Endothelial cell (in vitro differentiated cells): ENCODE results near the gene PTPRN2. TPM values are rescaled to one million over a fixed set of nuclear protein-coding genes. Genes with fewer than 3 reads are reported as not detected.

Experiments
- DNase-seq: peaks from one replicate; pipeline ENCODE4 v3.0.0; 2021; ENCODE audit warnings: low spot score
- H3K27ac Mint-ChIP-seq: one replicate; pipeline ENCODE4 v1.8.0; 2021; ENCODE audit warnings: mixed read lengths, inconsistent platforms; ENCODE audit not compliant: unreplicated experiment
- H3K27me3 Mint-ChIP-seq: one replicate; pipeline ENCODE4 v1.8.0; 2021; ENCODE audit warnings: mild to moderate bottlenecking, moderate library complexity, mixed read lengths, inconsistent platforms; ENCODE audit not compliant: unreplicated experiment
- H3K36me3 Mint-ChIP-seq: one replicate; pipeline ENCODE4 v1.8.0; 2021; ENCODE audit warnings: mild to moderate bottlenecking, low read depth, mixed read lengths, inconsistent platforms; ENCODE audit not compliant: unreplicated experiment
- H3K4me1 Mint-ChIP-seq: one replicate; pipeline ENCODE4 v1.8.0; 2021; ENCODE audit warnings: mild to moderate bottlenecking, mixed read lengths, inconsistent platforms; ENCODE audit not compliant: unreplicated experiment
- H3K4me3 Mint-ChIP-seq: one replicate; pipeline ENCODE4 v1.8.0; 2021; ENCODE audit warnings: mild to moderate bottlenecking, mixed read lengths, inconsistent platforms; ENCODE audit not compliant: unreplicated experiment
- H3K9me3 Mint-ChIP-seq: one replicate; pipeline ENCODE4 v1.8.0; 2021; ENCODE audit warnings: mixed read lengths, inconsistent platforms; ENCODE audit not compliant: unreplicated experiment
- total RNA-seq: library from RNA; stranded (reverse); fragmentation: NEBNext Ultra II Directional; extraction: Animal tissue kit (Norgen Biotek cat#: 25700); gene quantifications from one replicate; pipeline ENCODE4 v1.2.1, GENCODE V29; 2021; ENCODE audit not compliant: unreplicated experiment
- TF ChIP-seq, protein P1 (sequence below): fragments of 200-600 bp; sonication (generic); IDR thresholded peaks from one replicate; pipeline ENCODE4 v1.5.0; 2021; ENCODE audit warnings: antibody characterized with exemption; ENCODE audit not compliant: unreplicated experiment

Gene PTPRN2
- total RNA-seq, 1 donor from 2014 or later, result 0.18 TPM

DNA sequence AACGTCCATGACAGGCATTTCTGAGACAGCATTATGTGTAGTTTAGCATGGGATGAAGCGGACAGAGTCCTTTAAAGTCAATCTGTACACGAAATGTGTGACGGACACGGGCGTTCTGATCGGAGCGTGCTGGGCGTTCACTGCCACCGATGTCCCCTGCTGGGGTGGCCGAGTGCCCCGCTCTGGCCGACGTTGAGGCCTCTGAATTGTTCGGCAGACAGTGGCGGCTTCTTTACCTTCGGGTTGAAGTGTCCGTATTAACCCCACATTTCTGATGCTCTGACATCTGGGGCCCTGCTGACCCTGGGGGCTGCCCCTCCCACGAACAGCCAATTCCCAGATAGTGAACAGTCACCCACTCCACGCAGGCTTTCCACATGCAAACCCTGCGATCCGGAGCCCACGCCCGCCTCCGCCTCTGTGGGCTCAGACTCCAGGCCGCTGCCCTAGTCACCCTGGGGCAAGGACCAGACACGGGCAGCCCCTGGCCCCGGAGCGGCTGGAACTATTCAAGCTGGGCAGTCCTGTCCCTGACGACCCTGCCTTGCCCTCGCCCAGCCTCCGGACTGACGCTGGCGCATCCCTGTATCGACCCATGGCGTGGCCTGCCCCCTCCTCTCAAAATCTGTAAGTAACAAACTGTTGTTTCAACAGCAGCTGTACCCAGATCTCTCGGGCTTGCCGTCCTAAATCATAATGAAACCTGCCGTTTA lies 445.7 kb downstream of the PTPRN2 start:
- no peaks in the 10 kb centered on the region for H3K4me1 Mint-ChIP-seq
- TF ChIP-seq, protein P1, sequence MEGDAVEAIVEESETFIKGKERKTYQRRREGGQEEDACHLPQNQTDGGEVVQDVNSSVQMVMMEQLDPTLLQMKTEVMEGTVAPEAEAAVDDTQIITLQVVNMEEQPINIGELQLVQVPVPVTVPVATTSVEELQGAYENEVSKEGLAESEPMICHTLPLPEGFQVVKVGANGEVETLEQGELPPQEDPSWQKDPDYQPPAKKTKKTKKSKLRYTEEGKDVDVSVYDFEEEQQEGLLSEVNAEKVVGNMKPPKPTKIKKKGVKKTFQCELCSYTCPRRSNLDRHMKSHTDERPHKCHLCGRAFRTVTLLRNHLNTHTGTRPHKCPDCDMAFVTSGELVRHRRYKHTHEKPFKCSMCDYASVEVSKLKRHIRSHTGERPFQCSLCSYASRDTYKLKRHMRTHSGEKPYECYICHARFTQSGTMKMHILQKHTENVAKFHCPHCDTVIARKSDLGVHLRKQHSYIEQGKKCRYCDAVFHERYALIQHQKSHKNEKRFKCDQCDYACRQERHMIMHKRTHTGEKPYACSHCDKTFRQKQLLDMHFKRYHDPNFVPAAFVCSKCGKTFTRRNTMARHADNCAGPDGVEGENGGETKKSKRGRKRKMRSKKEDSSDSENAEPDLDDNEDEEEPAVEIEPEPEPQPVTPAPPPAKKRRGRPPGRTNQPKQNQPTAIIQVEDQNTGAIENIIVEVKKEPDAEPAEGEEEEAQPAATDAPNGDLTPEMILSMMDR, result no peak
- H3K27me3 Mint-ChIP-seq, result peaks cover 11% of the 10 kb centered on the region
- H3K27ac Mint-ChIP-seq, result no peak overlapping the region
- H3K9me3 Mint-ChIP-seq, result peaks cover 68% of the 10 kb centered on the region
- peaks cover 25% of the 10 kb centered on the region for H3K36me3 Mint-ChIP-seq
- no peak overlapping the region for H3K4me3 Mint-ChIP-seq
- DNase-seq, result no peak

DNA sequence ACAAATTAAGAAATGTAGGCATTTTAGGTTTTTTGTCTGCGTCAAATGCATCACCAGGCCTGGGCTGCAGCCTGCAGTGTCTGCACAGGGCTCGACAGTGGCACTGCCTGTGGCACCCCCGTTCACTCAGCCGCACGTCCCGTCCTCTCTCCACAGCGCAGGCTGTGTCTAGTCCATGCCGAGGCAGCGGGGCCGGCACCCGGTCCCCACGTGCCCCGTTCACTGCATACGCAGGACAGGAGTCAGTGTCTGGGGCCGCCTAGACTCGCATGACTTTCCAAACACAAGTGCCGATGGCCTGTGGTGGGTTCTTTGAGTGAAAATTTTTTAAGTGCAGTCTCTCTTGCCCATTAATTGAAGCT lies 446.4 kb downstream of the PTPRN2 start:
- Mint-ChIP-seq H3K4me3 (no peak overlapping the region), H3K4me1 (no peaks in the 10 kb centered on the region), H3K36me3 (peaks cover 30% of the 10 kb centered on the region), H3K9me3 (peaks cover 63% of the 10 kb centered on the region), H3K27ac (no peak overlapping the region), H3K27me3 (peaks cover 11% of the 10 kb centered on the region)
- no peak for DNase-seq
- TF ChIP-seq, protein P1, result no peak

DNA sequence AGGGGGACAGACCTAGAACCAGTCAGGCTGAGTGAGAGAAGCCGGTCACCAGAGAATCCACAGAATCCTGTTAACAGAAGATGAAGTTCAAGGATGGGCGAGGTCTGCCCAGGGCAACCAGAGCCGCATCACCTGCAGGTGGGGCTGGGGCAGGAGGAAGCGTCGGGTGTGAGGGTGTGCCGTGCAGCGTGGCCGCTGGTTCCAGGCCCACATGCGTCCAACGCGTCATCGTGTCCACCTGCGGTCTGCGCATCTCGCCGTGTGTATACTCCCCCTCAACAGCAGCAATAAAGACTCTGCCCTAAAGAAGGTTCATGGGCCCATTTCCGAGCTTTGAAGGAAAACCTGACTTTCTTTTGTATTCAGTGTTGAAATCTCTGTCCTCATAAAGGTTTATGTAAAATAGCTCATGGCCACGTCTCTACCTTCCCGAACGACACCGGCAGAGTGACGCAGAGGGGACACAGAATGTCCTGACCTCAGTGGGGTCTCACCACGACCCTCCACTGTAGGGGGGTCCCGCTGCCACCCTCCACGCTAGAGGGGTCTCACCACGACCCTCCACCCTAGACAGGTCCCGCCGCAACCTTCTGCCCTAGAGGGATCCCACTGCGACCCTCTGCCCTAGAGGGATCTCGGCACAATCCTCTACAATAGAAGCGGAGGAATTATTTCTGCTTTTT lies 446.9 kb downstream of the PTPRN2 start:
- peaks cover 25% of the 10 kb centered on the region for H3K36me3 Mint-ChIP-seq
- peaks cover 9% of the 10 kb centered on the region for H3K27me3 Mint-ChIP-seq
- H3K9me3 Mint-ChIP-seq, result peaks cover 57% of the 10 kb centered on the region
- H3K4me1 Mint-ChIP-seq, result no peaks in the 10 kb centered on the region
- TF ChIP-seq, protein P1, result no peak
- no peak for DNase-seq
- H3K27ac Mint-ChIP-seq, result no peak overlapping the region
- no peak overlapping the region for H3K4me3 Mint-ChIP-seq

DNA sequence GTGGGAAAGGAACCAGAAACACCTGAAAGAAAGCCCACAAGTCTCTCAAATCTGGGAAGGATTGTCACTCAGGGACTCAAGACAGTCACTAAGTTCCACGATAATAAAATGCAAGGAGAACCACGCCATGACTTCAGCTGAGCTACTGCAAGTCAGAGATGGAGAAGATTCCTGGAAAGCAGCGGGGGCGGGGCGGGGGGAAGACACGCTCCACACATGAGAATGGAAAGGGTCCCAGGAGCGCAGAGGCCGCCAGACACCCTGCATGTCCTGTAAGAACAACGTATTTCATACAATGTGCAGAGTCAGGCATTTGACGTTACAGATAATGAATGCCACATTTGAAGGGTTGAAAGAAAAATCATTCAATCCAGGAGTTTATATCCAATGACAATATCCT lies 448.1 kb downstream of the PTPRN2 start:
- Mint-ChIP-seq H3K4me3 (no peak overlapping the region), H3K27me3 (peaks cover 9% of the 10 kb centered on the region), H3K4me1 (no peaks in the 10 kb centered on the region), H3K27ac (no peak overlapping the region), H3K36me3 (peaks cover 25% of the 10 kb centered on the region), H3K9me3 (peaks cover 53% of the 10 kb centered on the region)
- TF ChIP-seq, protein P1, result no peak
- DNase-seq, result no peak

DNA sequence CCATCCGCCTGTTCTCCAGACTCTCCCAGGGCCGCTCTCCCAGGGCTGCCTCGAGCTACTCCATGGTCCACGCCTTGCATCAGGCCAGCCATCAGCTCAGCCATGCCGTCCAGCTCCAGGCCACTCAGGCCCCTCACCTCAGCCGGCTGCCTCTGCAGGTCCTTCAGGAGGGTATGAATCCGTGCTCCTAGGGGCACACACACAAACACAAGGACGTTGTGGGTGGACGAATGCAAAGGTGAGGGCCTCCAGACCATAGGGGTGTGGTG lies 449.4 kb downstream of the PTPRN2 start:
- Mint-ChIP-seq H3K27ac (no peak overlapping the region), H3K4me1 (no peaks in the 10 kb centered on the region), H3K27me3 (peaks cover 9% of the 10 kb centered on the region), H3K36me3 (peaks cover 25% of the 10 kb centered on the region), H3K9me3 (peaks cover 43% of the 10 kb centered on the region), H3K4me3 (no peak overlapping the region)
- TF ChIP-seq, protein P1, result no peak
- no peak for DNase-seq
